NCI-H526 (cell line): ENCODE measurements around the gene PDCD6IP.

ENCODE experiments used
- DNase-seq, 2 experiments: peaks; one replicate each; lab custom pipeline; 2025; lab: John Stamatoyannopoulos, UW

Gene PDCD6IP

DNA sequence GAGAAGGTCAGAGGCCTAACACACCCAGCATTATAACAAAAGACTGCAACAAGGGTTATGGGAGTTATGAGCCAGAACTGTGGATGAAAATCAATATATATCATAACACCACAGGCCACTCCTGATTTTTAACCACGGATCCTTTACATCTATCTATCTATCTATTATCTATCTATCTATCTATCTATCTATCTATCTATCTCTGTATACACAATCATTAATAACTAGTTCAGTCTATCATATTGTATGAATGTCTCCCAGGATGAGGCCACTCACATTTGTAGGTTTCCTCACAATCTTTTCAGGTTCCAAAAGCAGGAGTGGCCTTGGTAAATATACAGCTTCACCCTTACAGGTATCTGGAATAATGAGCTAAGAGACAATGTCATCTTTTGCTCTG is 94.2 kb downstream of the PDCD6IP start:
- no peak for DNase-seq

DNA sequence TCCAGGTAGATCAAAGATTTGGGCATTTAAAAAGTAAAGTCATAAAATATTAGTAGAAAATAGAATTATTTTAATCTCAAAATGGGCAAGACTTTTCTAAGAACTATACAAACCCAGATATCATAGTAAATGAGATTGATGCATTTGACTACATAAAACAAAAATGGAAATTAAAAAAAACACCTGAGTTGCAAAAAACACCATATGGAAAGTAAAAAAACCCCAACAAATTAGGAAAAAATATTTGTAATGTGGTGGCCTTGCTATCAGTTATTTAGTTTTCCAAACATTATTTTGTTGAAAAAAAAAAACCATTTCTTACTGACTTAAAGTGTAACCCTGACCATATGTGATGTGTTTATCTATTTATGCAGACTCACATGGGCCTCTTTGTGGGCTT is 97.2 kb downstream of the PDCD6IP start:
- DNase-seq, result no peak

DNA sequence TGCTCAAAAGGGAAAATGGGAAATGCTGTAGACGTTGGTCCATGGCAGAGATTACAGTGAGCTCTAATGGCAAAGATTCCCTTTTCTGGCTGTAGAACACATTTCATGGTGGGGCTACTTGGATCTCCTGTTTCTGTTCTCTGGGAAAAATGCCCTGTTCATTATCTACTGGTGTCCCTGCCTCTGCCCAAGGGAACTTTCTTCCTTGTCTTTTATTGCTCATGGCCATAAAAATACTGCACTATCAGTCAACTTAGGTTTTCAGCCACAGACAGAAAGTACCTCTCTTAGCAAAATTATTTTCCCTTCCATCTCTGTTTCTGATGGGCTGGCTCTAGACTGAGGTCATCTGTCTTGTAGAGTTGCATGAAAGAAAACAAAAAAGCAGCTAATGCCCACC is 98.9 kb downstream of the PDCD6IP start:
- no peak for DNase-seq

DNA sequence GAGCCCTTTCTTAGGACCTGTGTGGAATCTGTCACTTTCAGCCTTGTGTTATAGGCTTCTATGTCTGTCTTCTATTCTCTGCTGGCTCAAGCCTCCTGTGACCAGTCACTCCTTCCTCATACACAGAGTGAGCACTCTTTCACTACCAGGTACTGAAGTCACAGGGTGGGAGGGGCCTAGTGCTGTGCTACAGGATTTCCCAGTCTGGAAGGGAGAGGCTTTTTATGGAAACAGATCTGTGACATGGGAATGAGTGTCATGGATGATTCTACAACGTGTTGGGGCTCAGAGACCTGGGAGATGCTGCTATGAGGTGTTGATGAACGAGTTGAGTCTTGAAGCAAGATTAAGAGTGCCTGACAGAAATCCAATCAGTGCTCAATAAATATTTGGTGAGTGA is 100.5 kb downstream of the PDCD6IP start:
- DNase-seq, result no peak

DNA sequence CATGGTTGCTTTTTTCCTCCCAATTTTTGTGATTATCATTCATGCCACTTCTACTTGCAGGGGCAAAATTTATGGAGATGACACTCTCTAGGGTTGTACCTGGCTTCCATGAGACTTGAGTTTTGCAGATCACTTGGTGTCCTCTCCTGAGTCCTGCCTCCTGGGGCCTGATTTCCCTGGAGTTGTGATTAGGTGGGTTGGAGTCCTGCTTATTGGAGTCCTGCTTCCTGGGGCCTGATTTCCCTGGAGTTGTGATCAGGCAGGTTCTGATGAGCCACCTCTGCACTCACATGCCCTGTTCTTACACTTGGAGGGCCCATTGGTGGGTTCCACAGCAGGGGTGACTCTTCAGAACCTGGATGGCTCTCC is 102.0 kb downstream of the PDCD6IP start:
- DNase-seq, result no peak

DNA sequence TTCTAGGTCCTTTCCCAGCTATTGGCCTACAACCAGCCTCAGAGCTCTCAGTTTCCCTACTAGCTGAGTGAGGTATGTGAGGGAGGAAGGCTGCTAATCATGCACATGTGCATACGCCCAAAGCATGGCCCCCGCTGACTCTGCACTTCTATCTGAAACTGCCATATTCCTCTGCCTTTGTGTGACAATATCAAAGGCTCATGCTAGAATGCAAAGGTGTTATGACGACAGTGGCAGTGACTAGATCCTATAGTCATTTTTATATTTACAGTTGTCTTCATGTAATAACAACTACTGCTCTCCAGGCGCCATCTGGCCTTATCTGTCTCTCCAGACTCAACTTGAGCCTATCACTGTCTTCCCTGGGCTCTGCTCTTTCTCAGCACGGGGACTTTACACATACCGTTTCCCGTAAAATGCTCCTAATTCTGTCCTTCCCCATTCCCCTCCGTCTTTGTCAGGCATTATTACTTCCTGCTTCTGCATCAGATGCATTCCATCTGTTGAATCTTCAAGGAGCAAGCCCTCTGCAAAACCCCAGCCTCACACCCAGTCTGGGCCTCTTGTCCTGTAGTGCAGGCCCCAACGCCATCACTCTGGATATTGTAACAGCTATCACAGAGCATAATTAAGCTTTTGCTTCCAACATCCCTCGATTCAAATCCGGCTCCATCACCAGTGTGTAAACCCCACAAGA is 102.5 kb downstream of the PDCD6IP start:
- no peak for DNase-seq

DNA sequence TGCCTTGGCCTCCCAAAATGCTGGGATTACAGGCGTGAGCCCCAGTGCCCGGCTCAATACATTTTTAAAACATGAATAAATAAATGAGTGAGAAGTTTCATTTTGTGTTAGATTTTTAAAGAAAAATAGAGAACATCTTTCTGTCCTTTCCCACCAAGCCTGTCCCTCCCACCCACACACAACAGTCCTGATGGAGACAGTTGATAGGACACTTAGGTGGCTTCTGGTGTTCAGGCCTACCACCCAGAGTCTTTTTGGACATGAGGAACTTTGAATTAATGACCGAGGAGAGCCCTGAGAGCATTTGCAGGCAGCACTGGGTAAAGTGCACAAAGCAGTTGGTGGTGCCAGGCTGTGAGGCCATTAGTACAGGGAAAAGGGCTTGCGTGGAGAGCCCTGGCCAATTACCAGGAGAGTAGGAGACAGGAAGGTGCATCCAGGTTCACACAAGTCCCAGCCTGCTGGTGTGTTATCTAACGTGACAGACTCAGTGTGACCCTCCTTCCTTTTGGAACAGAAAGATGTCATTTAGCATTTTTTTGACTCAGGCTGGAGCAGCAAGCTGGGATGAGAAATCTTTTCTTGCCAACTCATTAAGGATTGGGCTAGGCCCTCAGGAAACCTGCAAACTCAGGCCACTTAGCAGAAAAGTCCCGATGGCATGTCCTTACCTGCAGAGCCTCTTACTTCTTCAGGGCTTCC is 103.6 kb downstream of the PDCD6IP start:
- no peak for DNase-seq

DNA sequence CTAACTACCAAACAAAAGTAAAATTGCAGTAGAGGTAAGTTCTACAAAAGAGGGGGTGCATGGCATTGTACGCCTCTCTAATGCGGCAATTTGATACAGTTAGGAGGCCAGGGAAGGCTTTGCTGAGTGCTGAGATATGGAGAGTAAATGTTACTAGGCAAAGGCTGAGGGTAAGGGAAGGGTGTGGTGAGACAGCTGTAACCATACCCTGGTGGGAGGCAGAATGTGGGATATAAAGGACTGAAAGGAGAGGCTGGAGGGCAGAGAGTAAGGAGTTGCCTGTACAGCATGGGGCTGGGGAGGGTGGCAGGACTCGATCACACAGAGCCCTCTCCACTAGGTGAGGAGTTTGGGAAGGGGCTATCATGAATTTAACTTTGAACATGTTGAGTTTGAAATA is 106.3 kb downstream of the PDCD6IP start:
- DNase-seq, result no peak

DNA sequence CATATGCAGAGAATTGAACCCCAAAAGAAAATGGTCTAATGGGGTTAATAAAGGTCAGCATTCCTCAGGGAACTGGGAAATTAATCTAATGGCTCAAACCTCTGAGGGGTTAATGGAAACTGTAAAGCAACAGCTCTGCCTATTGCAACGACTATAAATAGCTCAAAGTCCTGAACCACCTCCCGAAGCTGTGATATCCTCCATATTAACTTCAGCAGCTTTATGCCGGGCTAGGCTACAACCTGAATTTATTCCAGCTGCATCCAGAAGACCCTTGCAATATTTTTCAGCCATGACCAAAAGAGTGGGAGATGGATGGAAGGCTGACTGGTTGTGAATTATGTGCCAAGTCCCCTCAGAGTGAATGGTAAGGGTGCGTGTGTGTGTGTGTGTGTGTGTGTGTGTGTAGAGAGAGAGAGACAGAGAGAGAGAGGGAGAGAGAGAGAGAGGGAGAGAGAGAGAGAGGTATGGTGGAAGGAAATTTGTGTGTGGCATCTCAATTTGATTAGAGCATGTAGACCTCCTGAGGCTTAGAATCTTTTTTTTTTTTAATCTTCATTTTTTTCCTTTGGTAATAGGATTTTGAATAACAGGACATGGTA is 109.9 kb downstream of the PDCD6IP start:
- DNase-seq, result no peak

DNA sequence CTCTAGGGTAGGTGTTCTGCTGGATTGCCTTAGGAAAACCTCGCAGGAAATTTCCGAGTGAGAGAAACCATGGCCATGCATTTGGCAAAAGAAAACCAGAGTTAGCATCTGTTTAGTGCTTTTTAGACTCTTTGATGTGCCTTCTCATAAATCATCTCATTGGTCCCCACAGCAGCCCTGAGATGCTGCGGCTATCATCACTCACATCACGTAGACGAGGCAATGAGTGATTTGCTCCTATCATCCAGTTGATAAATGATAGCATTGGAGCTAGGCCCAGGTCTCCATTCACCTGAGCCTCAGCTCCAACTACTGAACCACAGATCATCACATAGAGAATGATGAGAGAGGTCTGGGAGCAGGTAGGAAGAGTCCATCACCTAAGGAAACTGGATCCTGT is 111.1 kb downstream of the PDCD6IP start:
- DNase-seq, result no peak

DNA sequence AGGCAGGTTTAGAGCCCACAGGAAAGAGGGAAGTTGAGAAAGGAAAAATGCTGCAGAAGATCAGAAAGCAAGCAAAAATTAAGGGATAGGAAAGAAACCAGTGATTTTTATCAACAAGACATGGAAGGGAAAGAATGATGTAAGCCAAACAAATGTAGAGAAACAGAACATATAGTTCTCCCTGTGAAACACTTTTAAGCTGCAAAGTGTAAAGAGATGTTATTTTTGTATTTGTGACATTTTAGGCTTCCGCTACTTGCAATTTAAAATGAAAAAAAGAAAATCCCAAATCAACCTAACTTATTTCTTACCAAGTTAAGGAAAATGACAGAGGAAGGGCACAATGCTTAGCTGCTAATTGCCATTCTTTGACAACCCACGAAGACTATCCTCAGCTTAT is 111.6 kb downstream of the PDCD6IP start:
- DNase-seq, result no peak

DNA sequence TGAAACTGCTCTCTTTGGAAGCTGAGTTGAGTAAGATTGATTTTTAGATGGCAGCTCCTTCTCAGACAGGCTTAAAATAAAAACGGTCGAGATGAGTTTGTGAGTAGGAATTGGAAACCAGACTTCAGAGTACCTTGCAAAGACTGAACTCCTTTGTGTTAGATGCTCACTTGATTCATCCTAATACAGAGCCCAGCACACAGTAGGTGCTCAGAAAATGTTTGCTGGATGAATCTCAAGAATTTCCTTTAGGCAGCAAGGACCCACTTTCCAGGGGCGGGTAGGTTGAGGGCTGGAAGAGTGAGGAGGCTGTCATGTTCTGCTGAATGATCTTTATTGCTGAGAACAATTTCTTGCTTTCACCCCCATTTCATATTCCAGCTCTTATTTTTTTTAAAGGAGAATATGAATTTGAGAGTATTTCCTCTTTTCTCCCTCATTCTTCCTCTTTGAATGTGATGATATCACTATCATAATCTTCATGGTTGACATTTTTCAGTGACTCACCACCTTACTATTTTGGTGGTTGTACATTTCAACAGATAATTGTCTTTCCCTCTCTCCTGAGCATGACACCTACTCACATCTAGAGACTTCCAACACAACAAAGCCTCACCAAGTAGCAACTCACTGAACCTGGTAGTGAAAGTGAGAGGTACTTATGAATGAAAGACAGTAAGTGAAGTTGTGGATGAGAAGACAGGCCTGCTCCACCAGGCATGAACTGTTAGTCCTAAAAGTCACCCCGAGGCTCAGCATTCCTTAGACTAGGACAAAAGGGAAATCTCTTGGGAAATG is 113.3 kb downstream of the PDCD6IP start:
- DNase-seq, result no peak

DNA sequence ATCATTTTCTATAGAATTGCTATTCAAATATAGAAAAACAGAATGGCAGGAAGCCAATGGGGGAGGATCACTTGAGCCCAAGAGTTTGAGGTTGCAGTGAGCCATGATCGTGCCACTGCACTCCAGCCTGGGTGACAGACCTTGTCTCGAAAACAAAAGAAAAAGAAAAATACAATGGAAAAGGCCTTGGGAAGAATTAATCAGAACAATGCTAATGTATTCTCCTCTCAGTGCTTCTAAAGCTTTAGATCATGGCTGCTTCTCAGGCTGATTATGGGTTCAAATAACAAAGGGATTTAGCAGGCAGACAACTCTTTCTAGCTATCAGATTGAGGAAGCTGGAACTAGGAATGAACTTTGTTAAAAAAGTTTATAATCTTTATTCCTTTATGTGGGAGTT is 115.8 kb downstream of the PDCD6IP start:
- no peak for DNase-seq

DNA sequence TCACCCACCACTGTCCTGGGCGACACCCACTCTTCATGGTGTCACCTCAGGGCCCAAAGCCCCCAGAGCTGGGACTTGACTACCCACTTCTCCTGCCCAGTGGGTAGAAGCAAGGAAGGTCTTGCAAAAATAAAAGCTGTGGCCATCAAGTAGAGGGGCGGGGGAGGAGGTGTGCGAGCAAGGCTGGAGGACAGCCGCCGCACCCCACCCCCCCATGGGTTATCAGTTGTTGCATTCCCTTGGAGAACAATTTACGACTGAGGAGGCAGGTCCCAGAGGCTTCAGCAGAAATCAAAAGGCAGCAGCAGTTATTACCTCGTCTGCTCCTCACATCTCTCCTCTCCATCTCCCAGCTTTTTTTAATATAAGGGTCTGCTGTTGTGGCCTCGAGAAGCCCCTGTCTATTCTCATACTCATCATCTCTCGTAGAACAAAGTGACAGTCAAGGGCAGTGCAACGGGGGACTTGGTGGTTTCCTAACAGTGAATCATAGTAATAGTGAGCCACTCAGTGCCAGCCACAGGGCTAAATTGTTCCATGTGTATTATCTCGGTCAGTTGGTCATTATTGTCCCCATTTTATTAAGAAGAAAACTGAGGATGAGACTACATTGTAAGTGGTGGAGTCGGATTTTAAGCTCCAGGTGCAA is 116.4 kb downstream of the PDCD6IP start:
- no peak for DNase-seq

DNA sequence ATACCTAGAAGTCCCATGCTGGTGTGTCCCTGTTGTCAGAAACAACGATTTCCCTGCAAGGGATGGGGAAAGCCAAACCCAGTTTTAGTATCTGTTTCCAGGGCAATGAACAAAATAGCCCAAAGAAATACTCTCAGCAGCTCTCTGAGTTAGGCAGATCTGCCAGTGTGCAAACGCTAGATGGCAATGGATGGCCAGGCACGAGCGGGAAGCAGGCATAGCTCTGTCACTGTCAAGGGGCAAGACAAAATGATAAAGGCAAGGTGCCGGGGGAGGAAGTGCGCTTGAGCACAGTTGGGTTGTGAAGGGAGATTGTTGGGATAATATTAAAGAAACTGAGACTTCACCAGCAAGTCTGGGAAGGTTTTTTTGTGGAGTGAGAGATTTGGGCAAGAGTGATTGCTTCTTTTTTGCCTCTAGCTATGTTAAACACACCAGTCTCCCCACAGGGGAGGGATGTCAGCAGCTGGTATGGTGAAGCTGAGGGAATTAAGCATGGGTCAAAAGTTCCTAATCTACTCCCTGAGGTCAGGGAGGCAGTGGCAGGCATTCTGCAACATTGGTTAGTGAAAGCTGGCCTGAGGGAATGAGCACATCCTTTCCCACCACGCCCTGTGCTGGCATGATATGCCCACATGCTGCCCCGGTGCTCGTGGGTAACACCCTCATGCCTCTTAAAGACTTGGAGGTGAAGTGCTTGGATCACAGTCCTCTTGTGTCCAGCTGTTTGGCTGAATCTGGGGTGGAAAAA is 117.5 kb downstream of the PDCD6IP start:
- DNase-seq, result peak in 1 of 2 experiments; percentile 53

DNA sequence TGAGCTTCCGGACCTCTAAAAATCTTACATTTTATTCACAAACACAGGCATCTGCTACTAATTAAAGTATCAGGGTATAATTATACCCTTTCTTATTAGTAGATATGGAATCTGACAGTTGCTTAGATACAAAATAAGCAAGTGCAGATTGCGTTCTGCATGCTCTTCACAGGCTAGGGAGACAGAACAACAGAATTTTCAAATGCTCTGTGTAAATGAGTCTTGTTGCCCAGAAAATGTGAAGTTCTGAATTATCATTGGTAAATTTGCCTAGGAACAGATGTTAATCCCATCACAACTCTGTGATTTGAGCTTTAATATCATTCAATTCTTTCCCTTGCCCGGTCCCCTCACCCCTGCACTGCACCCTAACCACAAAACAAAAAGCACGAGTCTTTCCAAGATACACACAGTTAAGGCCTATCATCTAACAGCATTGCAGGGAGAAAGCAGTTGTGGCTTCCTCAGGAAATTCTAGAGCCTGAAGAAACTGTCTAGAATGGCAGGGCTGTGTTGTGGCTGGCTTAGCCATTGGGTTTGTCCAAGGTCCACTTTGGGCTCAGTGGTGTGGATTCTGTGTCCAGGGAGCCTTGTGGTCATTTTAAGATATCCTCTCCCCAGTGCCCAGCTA is 119.8 kb downstream of the PDCD6IP start:
- no peak for DNase-seq
